Embryonic facial prominence (tissue), 1 donor: ENCODE measurements around the gene SULT1C2.
"Not testable (repeated sequence)": the region's sequence is repeated elsewhere in the genome, so short reads cannot be mapped to it uniquely, and the experiment has no call there.

ENCODE experiments used
- DNase-seq: peaks from one replicate; pipeline ENCODE4 v3.0.0-alpha.2; 2016; ENCODE audit errors: extremely low spot score

SULT1C2 gene

GRCh38 chr2:108288534-108289106 lies at the start of gene SULT1C2:
TSS of gene SULT1C2 (plus strand) at chr2:108288895. CDS start at chr2:108293668, 4,773 bp downstream.
- DNase-seq = no peak

DNA sequence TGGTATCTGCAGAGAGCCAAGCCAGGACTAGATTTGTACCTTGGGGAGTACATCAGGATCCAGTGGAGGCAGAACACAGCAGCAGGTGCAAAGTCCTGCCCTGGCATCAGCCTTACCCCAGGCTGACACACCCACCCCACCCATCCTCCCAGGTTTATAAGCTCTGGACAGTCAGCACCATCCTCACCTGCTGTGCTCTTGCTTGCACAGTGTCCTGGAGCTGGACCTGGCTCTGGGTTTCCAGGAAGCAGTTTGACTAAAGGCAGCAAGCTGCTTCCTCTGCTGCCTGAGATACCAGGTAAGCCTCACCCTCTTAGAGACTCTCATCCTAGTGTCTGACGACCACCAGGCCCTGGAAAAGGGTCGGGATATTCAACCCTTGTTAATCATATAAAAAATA lies 48.9 kb upstream of the SULT1C2 start, which contains the start of gene SULT1C3:
Gene SULT1C3, plus strand, starts transcription at position 183 of the 400 bp plus-strand sequence. CDS start 7,227 bp downstream, outside the sequence.
- no peak for DNase-seq

DNA sequence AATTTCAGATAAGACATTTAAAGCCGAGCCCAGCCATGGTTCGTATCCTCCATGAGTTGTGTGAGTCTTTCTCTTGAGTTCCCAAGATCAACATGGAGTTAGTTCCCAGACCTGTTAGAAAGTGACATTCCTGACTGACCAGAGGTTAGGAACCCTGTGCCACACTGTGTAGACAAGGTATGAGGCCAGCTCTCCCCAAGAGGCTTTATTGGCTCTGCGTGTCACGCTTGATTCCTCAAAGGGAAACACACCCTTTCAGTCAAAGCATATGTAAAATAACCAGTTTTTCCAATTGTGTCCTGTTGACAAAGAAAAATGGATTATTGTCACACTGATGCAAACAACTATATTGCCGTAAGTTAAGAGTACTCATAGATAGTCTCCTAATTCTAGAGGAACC lies 47.7 kb upstream of the SULT1C2 start:
- DNase-seq = no peak

- no peak for DNase-seq
Measured at GRCh38 chr2:108243566-108243965, 45.1 kb upstream of the SULT1C2 start.

DNA sequence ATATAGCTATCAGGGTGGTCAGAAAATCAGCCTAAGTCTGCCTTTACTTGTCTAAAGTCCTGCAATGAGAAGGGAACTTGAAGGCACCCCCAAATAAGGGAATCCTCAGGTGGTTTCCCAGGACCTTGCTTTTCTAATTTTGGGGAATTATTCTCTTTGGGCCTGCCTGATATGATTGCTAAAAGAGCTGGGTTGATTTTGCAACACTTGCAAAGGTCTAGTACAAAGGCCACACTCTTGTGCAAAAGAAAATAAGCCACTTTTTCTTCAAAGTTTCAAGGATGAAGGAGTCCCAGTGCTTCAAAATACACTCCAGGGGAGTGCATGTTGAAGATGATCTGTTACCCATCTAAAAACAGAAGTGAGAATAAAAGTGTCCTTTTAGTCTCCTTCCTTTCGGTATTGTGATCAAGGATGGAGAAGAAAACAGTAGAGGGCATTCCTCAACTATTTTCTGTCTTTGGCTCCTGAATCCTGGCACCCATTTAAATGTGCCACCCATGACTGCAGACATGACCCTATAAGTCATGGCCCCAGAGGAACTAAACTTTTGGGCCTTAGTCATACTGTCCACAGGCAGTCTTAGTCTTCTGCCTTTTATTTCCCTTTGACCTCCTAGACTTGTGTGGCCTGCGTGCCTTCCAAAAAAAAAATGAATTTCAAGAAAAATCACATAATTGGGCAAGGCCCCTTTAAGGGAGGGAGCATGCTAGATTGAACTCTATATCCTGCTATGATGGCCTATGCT lies 43.9 kb upstream of the SULT1C2 start:
- DNase-seq = no peak

DNA sequence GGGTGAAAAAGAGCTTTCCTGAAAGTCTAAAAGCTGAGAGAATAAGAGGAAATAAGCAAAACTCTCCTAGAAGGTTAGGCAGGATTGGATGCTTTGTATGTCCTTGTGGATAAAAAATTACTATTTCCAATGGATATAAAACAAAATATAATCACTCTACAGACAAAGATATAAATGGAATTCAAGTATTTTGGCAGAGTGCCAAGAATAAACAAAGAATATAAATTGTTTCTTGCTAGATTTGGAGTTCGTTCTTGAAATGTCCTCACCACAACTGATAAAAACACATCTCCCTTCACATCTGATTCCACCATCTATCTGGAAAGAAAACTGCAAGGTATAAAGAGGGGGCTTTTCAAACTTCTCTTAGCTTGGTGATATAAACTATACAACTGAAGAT lies 35.6 kb upstream of the SULT1C2 start:
- no peak for DNase-seq

GRCh38 chr2:108257757-108258331 lies 30.9 kb upstream of the SULT1C2 start:
- no peak for DNase-seq

DNA sequence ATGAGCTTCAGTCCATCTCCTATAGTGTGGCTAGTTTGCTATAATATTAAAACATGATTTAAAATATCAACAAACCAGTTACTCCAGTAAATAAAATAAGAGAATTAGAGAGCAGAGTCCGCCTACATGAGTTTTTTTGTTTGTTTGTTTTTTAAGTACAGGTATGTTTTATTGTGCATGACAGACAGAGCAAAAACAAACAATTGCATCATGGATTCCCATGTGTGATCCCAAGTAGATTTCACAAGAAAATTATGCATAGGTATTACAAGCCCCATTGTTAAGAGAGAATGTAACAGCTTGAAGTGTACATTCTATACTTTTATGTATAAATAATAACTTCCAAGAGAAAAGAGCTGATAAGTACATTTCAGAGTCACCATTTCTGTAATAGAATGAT lies 27.9 kb upstream of the SULT1C2 start:
- no peak for DNase-seq

DNA sequence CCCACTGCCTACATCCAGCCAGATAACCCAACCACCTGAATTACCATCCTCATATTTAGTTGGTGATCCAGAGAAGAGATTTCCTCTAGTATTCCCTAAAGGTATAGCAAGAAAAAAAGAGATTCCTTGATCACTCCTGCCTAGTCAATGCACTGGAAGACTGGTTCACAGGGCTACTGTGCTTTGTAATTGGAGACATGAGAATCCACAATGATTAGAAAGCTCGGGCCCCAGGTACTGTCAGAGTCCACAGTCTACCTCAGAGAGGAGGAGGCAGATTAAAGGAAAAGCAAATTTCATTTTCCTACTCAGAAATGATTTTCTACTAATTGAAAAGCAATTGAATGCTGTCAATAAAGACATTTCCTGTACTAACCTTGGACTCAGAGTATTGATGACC lies 26.7 kb upstream of the SULT1C2 start:
- DNase-seq = no peak

- DNase-seq = no peak
Measured at GRCh38 chr2:108263401-108263800, 25.3 kb upstream of the SULT1C2 start.

DNA sequence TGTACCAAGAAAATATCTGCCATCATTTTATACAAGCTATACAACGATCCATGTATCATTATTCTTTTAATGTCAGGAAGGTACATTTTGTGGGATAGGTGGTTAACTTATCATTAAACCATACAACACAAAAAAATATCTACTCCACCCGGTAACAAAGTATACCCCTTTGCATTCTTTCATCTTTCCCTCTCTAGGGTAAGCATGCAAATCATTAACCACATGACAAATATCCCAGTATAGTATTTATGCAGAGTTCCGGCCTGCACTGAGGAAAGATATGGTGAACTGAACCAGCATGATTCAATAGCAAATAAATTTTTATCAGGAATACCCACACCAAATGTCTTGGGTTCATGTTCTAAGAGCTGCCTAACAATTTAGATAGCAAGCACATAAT lies 22.5 kb upstream of the SULT1C2 start:
- DNase-seq = no peak

DNA sequence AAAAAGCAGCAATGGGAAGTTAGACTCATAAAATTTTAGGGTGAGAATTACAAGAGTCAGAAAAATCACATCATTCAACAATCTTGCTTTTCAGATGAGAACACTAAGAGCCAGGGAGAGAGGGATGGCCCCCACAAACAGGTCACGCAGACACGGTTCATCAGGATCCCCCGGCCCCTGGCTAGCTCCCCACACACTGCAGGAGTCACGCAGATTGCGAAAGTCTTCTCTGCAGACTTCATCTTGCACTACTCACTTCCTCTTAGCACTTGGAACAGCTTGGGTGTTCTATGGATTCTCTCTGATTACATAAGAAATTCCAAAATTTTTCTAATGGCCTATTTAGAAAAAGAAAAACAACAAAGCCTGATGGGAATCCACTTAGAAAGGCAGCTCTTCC lies 21.6 kb upstream of the SULT1C2 start:
- DNase-seq = no peak

DNA sequence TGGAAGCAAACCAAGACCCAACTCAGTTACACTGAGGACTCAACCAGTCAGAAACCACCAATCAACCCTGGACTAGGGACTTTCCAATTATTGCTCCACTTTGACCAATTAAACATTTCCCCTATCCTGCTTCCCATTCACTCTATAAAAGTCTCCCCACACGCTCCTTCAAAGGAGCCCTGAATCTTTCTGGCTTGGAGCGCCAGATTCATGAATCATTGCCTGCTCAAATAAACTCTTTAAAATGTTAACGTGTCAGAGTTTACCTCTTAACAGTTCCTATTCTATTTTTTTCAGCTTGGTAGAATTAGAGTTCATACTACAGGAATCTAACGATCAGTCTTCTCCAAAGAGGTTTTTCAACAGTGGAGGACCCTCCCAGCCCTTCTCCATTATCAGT lies 20.7 kb upstream of the SULT1C2 start:
- DNase-seq = no peak

DNA sequence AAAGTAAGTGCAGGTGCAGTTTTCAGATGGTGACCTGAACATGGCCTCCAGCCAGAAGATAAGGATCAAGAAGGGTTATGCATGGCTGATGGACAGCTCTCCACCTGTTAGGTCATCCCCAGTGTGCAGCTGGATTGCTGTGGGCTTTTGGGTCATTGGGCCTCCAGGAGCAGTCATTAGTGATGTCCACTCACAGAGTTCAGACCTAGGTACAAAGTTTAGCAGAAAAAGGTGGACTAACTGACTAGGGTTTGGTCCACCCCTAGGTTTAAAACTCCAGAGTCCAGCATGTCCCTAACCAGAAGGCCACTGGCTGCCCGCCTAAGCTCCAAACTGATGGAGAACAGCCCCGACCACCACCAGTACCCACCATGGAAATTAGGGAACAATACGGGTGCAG lies 18.3 kb upstream of the SULT1C2 start:
- DNase-seq = no peak

- DNase-seq = no peak
Measured at GRCh38 chr2:108270768-108271506, 17.8 kb upstream of the SULT1C2 start.

GRCh38 chr2:108271691-108272253 lies 16.9 kb upstream of the SULT1C2 start:
- DNase-seq = no peak

GRCh38 chr2:108278631-108279030 lies 10.1 kb upstream of the SULT1C2 start:
- no peak for DNase-seq

DNA sequence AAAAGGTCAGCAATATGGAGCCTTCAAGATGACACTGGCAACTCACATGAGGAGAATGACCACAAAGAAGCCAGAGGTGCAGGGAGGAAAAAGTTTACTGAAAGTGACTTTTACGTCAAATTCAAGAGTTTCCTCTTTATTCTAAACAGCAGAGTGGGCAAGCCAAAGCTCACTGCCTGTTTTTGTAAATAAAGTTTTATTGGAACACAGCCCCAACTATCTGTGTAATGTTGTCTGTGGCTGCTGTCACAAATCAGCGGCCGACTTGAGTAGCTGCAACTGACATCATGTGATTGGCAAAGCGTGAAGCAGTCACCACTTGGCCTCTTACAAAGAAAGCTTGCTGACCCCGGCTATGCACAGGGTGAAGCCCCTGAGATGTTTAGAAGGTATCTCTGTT lies 9.2 kb upstream of the SULT1C2 start:
- no peak for DNase-seq

DNA sequence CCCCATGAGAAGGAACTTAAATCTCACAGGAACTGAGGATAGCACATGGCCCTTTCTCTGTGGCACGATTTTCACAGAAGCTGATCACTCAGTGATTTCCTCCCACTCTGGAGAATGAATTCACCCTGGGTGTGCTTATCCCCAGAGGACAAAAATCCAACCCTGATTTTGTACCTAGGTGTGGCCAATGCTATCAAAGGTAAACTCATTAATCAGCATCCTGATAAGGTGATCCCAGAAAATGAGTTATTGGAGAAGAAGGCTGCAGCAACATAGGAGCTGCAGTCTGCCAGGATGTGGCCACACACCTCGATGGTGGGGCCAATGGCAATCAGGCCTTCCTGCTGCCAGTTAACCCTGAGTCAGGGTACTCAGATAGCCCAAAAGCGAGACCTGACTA lies 8.2 kb upstream of the SULT1C2 start:
- DNase-seq = no peak

DNA sequence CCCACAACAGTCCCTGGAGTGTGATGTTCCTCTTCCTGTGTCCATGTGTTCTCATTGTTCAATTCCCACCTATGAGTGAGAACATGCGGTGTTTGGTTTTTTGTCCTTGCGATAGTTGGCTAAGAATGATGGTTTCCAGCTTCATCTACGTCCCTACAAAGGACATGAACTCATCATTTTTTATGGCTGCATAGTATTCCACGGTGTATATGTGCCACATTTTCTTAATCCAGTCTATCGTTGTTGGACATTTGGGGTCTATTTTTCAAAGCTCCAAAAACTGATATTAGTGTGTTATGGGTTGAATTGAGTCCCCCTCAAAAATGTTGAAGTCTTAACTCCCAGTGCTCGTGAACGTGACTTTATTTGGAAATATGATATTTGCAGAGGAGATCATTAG lies 4.1 kb upstream of the SULT1C2 start:
- not testable (repeated sequence) for DNase-seq

DNA sequence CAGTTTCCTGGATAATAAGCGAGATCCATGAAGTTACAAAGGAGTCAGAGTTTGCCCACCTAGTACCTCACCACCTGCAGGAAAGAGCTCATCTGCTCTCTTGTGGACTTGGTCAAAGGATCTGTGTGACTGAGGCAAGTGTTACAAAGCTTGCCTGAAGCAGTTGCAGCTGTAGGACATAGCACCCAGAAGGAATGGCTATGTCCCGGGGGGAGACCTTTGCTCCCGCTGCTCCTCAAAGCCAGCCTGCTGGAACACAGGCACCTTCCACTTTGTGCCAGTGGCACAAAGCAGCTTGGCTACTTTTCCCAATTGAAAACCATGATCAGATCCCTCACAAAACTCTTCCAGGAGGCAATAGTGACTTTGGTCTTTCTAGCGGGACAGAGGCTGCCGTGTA lies 3.1 kb upstream of the SULT1C2 start:
- DNase-seq = no peak

DNA sequence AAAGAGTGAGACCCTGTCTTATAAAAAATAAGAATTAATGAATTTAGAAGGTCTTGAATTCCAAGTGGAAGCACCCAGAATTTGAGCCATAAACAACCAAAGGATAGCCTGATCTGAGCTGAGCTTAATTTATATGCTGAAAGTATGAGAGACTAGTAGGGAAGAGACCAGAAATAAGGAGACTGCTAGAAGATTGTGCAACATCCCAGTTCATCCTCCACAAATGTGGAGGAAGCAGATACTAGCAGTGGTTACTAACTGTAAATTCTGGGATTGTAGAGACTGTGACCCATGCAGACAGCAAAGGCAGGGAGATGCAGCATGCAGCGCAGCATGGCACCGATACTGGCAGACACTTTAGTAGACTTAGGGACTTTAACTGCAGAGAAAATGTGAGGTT lies 1.5 kb upstream of the SULT1C2 start:
- no peak for DNase-seq
